ENCODE results near the gene ZNF853.
"Not testable (repeated sequence)": the region's sequence is repeated elsewhere in the genome, so short reads cannot be mapped to it uniquely, and the experiment has no call there.

ZNF853 gene

DNA sequence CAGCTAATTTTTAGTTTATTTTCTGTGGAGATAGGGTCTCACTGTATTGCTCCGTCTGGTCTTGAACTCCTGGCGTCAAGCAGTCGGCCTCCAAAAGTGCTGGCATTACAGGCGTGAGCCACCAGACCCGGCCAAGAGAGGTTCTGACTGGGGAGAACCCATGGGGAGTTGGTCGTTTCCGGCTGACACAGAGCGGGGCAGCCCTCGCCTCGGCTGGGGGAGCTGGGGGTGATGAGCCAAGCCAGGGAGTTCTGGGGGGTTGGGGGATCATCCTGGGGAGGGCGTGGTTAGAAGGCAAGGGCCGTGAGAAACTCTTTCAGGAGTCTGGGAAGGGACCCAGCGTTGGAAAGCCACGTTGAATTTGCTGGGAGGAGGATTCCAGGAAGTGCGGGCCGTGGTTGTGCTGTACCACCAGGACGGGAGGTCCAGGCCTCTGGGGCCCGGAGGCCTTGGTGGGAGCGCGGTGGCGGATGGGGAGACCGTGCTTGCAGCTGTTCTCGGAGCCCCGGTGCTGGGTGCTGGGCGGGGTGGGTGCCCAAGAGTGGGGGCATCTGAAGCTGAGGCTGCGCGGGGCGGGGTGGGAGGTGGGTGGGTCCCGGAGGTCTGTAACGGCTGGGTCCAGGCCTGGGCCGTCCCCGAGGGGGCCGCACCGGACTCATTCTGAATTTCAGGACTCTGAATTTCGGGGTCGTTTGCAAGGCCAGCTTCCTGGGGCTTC is 8.4 kb upstream of the ZNF853 start:
- DNase-seq (ENCODE audit: low spot score) = no peak

GRCh38 chr7:6607651-6608051 is 7.8 kb upstream of the ZNF853 start:
- DNase-seq (ENCODE audit: low spot score) = no peak

DNA sequence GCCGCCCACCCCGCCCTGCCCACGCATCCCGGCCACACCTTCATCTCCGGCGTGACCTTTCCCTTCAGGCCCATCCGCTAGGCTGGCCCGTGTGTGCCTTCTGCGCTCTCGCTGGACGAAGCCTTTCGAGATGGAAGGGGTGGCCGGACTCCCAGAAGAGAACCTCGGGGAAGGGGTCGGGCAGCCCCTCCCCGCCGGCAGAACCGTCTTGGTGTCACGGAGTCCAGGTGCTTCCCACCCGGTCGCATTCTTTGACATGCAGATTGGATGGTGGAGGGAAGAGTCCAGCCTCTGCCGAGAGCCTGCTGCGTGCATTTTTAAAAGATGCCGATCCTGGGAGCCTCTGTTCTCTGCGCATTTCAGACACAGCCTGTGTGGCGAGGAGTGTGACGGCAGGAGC is 7.3 kb upstream of the ZNF853 start:
- DNase-seq (ENCODE audit: low spot score) = no peak

DNA sequence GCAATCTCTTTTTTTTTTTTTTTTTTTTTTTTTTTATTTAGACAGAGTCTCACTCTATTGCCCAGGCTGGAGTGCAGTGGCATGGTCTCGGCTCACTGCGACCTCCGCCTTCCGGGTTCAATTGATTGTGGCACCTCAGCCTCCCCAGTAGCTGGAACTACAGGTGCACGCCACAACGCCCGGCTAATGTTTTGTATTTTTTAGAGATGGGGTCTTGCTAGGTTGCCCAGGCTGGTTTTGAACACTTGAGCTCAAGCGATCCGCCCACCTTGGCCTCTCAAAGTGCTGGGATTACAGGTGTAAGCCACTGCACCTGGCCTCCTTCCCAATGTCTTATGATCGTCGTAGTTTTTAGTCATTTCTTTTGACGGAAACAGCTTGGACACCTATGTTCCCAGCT is 6.6 kb upstream of the ZNF853 start:
- DNase-seq (ENCODE audit: low spot score) = no peak

GRCh38 chr7:6612819-6613218 is 2.6 kb upstream of the ZNF853 start:
- no peak for DNase-seq (ENCODE audit: low spot score)

GRCh38 chr7:6613706-6614105 is 1.7 kb upstream of the ZNF853 start:
- DNase-seq (ENCODE audit: low spot score) = no peak

DNA sequence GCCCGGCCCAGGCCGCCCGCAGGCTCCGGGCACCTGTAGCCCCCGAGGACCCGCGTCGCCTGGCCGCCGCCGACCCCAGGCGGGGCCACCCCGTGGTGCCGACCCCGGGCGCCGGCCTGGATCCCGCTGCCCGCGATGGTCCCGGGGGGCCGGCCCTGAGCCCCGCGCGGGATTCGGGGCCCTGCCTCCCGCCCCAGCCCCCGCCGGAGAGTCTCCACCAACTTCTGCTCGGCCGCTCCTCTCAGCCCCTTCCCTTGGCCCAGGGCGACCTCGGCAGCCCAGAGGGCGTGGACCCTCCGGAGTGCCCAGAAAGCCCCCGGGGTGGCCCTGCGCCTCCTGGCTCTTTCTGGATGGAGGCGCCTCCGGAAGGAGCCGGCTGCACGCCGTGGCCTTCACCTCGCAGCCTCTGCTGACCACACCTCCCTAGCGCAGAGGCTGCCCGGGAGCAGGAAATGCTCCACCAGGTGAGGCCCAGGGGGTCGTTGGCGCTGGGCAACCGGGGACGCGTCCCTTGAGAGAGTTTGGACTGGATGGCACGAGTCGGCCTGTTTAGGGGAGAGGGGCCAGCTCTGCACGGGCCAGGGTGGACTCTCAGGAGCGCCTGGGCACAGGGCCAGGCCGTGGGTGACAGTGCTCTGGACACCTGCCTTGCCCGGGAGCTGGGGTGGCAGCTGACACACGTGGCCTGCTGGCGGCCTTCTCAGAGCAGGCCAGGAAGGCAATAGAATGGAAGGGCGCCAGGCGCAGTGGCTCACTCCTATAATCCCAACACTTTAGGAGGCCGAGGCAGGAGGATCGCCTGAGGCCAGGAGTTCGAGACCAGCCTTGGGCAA is 529 bp downstream of the ZNF853 start:
- no peak for DNase-seq (ENCODE audit: low spot score)

DNA sequence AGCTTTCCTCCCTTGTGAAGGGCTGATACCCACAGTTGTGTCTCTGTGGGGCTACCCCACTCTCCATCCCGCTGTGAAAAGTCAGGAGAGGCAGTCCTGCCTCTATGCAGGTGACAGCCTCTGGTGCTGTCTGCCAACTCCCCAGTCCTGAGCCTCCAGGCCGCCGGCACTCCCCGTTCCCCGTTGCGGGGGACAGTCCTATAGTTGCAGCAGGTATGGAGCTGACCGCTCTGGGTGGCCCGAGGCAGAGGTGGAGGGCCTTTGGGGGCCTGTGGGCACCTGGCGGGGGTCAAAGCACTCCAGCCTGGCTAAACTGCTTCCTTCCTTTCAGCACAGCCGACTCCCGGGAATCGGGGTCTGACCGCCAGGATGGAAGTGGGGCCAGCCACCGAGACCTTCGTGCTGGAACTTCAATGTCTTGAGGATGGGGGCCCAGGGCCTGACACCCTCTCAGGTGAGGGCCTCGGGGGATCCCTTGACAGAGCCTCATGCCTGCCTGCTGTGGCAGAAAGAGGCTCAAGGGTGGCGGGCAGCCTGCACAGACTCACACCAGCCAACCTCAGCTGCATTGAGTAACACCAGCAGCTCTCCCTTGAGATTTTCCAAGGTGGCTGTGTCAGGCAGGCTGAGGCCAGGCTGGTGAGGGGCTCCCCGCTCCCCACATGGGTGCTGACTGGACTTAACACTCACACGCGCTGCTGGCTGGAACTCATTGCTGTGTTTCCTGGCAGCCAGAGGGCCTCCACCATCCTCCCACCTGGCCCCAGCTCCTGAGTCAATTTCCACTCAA is 1.6 kb downstream of the ZNF853 start:
- DNase-seq (ENCODE audit: low spot score) = no peak

GRCh38 chr7:6618621-6619020 is 3.2 kb downstream of the ZNF853 start:
- no peak for DNase-seq (ENCODE audit: low spot score)

DNA sequence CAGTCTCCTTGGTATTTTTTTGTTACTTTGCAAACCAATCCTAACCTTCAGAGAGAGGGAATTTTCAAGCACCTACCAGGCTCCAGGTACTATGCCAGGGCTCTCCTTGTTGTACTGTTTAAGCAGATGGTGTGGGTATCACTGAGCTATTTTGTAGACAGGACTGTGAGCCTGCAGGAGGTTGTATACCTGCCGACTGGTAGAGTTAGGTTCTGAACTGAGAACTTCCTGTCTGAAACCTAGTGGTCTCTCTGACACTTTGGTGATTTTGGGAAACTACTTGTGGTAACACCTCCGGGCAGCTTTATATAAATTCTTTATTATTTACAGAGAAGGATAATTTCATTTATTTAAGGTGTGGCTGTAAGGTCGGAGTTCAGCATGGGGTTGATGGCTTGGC is 4.6 kb downstream of the ZNF853 start:
- no peak for DNase-seq (ENCODE audit: low spot score)

DNA sequence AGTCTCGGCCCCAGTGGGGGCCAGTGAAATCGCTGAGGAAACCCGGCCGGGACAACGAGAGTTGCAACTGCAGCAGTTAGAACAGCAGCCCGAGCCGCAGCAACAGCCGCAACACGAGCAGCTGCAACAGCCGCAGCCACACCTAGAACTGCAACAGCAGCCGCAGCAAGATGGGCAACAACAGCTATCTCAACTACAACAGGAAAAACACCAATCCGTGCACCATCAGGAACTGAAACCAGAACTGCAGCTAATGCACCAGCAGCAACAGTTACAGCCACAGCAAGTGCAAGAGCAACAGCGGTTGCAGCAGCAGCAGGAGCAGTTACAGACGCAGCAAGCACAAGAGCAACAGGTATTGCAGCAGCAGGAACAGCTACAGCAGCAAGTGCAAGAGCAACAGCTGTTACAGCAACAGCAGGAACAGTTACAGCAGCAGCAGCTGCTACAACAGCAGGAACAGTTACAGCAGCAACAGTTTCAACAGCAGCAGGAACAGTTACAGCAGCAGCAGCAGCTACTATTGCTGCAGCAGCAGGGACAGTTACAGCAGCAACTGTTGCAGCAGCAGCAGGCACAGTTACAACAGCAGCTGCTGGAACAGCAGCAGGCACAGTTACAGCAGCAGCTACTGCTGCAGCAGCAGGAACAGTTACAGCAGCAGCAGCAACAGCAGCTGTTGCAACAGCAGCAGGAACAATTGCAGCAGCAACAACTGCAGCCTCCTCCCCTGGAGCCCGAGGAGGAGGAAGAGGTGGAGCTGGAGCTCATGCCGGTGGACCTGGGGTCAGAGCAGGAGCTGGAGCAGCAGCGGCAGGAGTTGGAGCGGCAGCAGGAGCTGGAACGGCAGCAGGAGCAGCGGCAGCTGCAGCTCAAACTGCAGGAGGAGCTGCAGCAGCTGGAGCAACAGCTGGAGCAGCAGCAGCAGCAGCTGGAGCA is 6.1 kb downstream of the ZNF853 start:
- DNase-seq (ENCODE audit: low spot score) = no peak

DNA sequence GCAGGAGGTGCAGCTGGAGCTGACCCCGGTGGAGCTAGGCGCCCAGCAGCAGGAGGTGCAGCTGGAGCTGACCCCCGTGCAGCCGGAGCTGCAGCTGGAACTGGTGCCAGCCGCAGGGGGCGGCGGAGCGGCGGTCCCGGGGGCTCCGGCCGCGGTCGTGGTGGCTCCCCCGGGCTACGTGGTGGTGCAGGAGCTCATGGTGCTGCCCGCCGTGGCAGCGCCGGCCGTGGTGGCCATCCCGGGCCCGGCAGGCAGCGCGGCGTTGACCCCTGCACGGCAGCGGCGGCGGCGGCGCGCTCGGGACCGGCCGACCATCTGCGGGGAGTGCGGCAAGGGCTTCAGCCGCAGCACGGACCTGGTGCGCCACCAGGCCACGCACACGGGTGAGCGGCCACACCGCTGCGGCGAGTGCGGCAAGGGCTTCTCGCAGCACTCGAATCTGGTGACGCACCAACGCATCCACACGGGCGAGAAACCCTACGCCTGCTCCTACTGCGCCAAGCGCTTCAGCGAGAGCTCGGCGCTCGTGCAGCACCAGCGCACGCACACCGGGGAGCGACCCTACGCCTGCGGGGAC is 6.8 kb downstream of the ZNF853 start:
- no peak for DNase-seq (ENCODE audit: low spot score)

- no peak for DNase-seq (ENCODE audit: low spot score)
Observed at GRCh38 chr7:6623589-6624245, 8.3 kb downstream of the ZNF853 start.

DNA sequence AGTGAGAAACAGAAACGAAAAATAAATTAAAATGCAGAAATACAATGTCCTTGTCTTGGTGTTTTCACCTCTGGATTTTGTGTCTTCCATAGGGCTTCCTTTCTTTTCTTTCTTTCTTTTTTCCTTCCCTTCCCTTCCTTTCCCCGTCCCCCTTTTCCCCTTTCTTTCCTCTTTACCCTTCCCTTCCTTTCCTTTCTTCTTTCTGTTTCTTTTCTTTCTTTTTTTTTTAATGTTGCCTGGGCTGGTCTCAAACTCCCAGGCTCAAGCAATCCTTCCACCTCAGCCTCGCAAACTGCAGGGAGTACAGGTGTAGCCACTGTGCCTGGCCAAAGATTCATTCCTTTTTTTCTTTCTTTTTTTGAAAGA is 8.8 kb downstream of the ZNF853 start:
- no peak for DNase-seq (ENCODE audit: low spot score)

DNA sequence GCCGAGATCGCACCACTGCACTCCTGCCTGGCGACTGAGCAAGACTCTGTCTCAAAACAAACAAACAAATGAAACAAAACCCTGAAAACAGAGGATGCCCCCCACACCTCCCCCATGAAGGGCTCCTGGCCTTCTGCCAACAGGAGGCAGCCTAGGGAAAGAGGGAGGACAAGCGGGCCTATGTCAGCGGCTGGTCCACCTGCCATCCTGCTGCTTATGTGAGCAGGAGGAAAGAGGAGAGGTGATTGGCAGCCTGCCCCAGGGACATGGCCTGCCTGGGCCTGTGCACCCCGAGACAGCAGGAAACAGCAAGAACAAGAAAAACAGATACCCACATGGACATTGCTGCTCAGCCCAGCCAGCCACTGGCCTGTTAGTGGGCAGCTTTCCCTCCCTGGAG is 12.6 kb downstream of the ZNF853 start:
- no peak for DNase-seq (ENCODE audit: low spot score)

- DNase-seq (ENCODE audit: low spot score) = no peak
Observed at GRCh38 chr7:6630007-6630849, 14.8 kb downstream of the ZNF853 start.

DNA sequence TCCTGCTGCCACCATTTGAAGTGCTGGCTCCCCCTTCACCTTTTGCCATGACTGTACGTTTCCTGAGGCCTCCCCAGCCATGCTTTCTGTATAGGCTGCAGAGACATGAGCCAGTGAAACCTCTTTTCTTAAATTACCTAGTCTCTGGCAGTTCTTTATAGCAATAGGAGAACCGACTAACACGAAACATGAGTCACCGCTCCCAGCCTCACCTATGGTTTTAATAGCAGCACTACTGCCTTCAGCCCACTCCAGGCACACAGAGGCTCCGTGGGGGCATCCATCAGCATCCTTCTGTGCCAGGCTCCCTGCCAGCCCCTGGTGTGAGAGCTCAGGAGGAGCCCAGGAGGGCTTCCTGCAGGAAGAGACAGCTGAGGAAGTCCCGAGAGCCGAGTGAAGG is 16.2 kb downstream of the ZNF853 start:
- DNase-seq (ENCODE audit: low spot score) = no peak

DNA sequence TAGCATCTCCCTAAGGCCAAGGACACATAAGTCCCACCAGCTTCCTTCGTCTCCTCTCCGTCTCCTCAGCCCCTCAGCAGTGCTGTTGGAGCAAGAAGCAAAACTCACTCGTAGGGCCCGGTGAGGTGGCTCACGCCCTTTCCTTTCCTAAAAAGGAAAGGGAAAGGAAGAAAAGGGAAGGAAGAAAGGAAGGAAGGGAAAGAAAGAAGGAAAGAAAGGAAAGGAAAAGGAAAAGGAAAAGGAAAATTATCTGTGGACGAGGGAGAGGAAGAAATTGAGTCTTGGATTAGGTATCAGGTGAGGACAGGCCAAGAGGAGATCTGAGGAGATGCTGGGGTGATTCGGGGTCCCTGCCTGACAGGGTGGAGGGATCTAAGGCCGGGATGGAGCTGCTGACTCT is 18.6 kb downstream of the ZNF853 start:
- no peak for DNase-seq (ENCODE audit: low spot score)

DNA sequence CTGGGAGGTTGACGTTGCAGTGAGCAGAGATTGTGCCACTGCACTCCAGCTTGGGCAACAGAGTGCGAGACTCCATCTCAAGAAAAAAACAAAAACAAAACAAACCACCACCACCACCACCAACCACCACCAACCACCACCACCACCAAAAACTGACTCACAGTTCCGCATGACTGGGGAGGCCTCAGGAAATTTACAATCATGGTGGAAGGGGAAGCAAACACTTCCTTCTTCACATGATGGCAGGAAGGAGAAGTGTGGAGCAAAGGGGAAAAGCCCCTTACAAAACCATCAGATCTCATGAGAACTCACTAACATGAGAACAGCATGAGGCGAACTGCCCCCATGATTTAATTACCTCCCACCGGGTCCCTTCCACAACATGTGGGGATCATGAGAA is 19.6 kb downstream of the ZNF853 start:
- DNase-seq (ENCODE audit: low spot score) = not testable (repeated sequence)

Data from COLO829 (cell line).